Hair follicle dermal papilla cell (primary cell): ENCODE data around the gene TMLHE. TPM values are rescaled to one million over a fixed set of nuclear protein-coding genes. Genes with fewer than 3 reads are reported as not detected.

Source experiments
- small RNA-seq: library from RNA; depleted of rRNA; stranded (forward); fragments of <200 nt; gene quantifications from one replicate; pipeline ENCODE3, GENCODE V24; 2012
- total RNA-seq: library from RNA; depleted of rRNA; stranded (reverse); fragments of >200 nt; gene quantifications from 2 replicates; pipeline ENCODE4 v1.2.3, GENCODE V29; 2012

TMLHE gene, protein sequence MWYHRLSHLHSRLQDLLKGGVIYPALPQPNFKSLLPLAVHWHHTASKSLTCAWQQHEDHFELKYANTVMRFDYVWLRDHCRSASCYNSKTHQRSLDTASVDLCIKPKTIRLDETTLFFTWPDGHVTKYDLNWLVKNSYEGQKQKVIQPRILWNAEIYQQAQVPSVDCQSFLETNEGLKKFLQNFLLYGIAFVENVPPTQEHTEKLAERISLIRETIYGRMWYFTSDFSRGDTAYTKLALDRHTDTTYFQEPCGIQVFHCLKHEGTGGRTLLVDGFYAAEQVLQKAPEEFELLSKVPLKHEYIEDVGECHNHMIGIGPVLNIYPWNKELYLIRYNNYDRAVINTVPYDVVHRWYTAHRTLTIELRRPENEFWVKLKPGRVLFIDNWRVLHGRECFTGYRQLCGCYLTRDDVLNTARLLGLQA
- total RNA-seq = 22.1 and 23.3 TPM in 2 replicates

GRCh38 chrX:155612312-155613224, at the start of gene TMLHE, which contains the start of gene SPRY3:
TSS of gene TMLHE (minus strand) at chrX:155612952. CDS start at chrX:155545276, 67,676 bp downstream.
TSS of gene SPRY3 (plus strand) at chrX:155612586.

DNA sequence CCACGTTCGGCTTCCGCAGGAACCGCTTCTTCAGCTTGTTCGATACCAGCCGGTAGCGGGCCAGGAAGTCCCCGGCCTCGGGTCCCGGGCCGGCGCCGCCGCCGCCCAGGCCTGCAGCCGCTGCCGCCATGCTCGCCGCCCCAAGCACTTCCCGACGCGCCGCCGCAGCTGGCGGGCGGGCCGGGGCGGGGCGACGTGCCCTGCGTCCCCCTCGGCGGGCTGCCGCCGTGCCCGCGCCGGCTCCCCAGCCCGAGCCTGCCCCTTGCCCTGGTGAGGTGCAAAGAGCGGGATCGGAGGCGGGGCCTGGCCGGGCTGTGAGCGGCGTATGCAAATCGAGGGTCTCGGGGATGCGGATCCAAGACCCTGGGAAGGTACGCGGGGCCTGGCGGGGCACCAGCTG, 154.3 kb downstream of the TMLHE start, which contains the start of gene F8A3:
Gene F8A3, minus strand, starts transcription at position 150 of the 400 bp plus-strand sequence. Its CDS starts 20 bp downstream, at position 130.

Small RNA genes lying within 50 kb of the gene (small RNA-seq; reads per million reads assigned to genes)
- not detected for gene MIR1184-3

Other genes with a start within 250 kb of the TMLHE start
- gene F8A2, start 230.9 kb downstream of the TMLHE start, total RNA-seq = not detected in 2 replicates
- gene F8A3, start 154.3 kb downstream of the TMLHE start, total RNA-seq = 2.2 and 3.7 TPM in 2 replicates
- 0.73 and 0.81 TPM in 2 replicates for gene SPRY3, start 366 bp downstream of the TMLHE start, total RNA-seq